ENCODE data around the gene TTF2.

The TTF2 gene

GRCh38 chr1:117059678-117060440 lies at the start of gene TTF2:
TSS of gene TTF2 (plus strand) at chr1:117060326. CDS start at chr1:117060347, 21 bp downstream.
- peak; percentile 100 for DNase-seq

- no peak for DNase-seq
Observed at GRCh38 chr1:117011334-117011733, 48.8 kb upstream of the TTF2 start.

GRCh38 chr1:117013309-117013858 lies 46.7 kb upstream of the TTF2 start:
- DNase-seq = no peak

GRCh38 chr1:117014209-117014608 lies 45.9 kb upstream of the TTF2 start:
- DNase-seq = no peak

GRCh38 chr1:117015724-117016123 lies 44.4 kb upstream of the TTF2 start:
- DNase-seq = no peak

- DNase-seq = no peak
Observed at GRCh38 chr1:117017062-117017461, 43.1 kb upstream of the TTF2 start.

GRCh38 chr1:117017648-117018047 lies 42.5 kb upstream of the TTF2 start:
- no peak for DNase-seq

- no peak for DNase-seq
Observed at GRCh38 chr1:117020526-117021156, 39.5 kb upstream of the TTF2 start.

- DNase-seq = no peak
Observed at GRCh38 chr1:117022114-117022513, 38.0 kb upstream of the TTF2 start.

GRCh38 chr1:117025568-117025967 lies 34.6 kb upstream of the TTF2 start:
- DNase-seq = no peak

- no peak for DNase-seq
Observed at GRCh38 chr1:117026361-117026760, 33.8 kb upstream of the TTF2 start.

GRCh38 chr1:117029685-117030084 lies 30.4 kb upstream of the TTF2 start:
- no peak for DNase-seq

GRCh38 chr1:117030271-117030877 lies 29.8 kb upstream of the TTF2 start:
- no peak for DNase-seq

GRCh38 chr1:117032266-117032665 lies 27.9 kb upstream of the TTF2 start:
- no peak for DNase-seq

- DNase-seq = no peak
Observed at GRCh38 chr1:117032681-117033539, 27.2 kb upstream of the TTF2 start.

- no peak for DNase-seq
Observed at GRCh38 chr1:117033772-117034171, 26.4 kb upstream of the TTF2 start.

- DNase-seq = no peak
Observed at GRCh38 chr1:117034791-117035290, 25.3 kb upstream of the TTF2 start.

- no peak for DNase-seq
Observed at GRCh38 chr1:117036018-117036461, 24.1 kb upstream of the TTF2 start.

GRCh38 chr1:117037802-117038201 lies 22.3 kb upstream of the TTF2 start:
- no peak for DNase-seq

GRCh38 chr1:117038236-117038635 lies 21.9 kb upstream of the TTF2 start:
- DNase-seq = no peak

GRCh38 chr1:117044217-117044616 lies 15.9 kb upstream of the TTF2 start:
- peak; percentile 25 for DNase-seq

- no peak for DNase-seq
Observed at GRCh38 chr1:117045644-117046043, 14.5 kb upstream of the TTF2 start.

- DNase-seq = no peak
Observed at GRCh38 chr1:117046781-117047180, 13.3 kb upstream of the TTF2 start.

All from hematopoietic multipotent progenitor cell treated with erythropoietin and hydrocortisone succinate and interleukin-3 and kit ligand, for 6 days (in vitro differentiated cells).